Ascending aorta (tissue), 2 donors: ENCODE results near the gene DNAH3. TPM values are rescaled to one million over a fixed set of nuclear protein-coding genes. Genes with fewer than 3 reads are reported as not detected.

ENCODE experiments used
- DNase-seq, 2 donors: peaks; one replicate each; pipeline ENCODE4 v3.0.0-alpha.2; 2019; ENCODE audit warnings: low spot score in 2 of 2
- H3K27ac ChIP-seq, 2 donors: fragments of 200-600 bp; sonication (generic); one replicate each; pipeline ENCODE4 v1.5.1; 2016 to 2017; ENCODE audit warnings: mild to moderate bottlenecking in 1 of 2
- H3K27me3 ChIP-seq: fragments of 200-600 bp; sonication (generic); one replicate; pipeline ENCODE4 v1.5.1; 2017
- H3K36me3 ChIP-seq, 2 donors: fragments of 200-600 bp; sonication (generic); one replicate each; pipeline ENCODE4 v1.5.1; 2016
- H3K4me1 ChIP-seq, 2 donors: fragments of 200-600 bp; sonication (generic); one replicate each; pipeline ENCODE4 v1.5.1; 2016 to 2017; ENCODE audit warnings: mild to moderate bottlenecking in 1 of 2
- H3K4me3 ChIP-seq, 2 donors: fragments of 200-600 bp; sonication (generic); one replicate each; pipeline ENCODE4 v1.5.1; 2016 to 2017; ENCODE audit warnings: mild to moderate bottlenecking in 1 of 2
- H3K9me3 ChIP-seq, 2 donors: fragments of 200-600 bp; sonication (generic); one replicate each; pipeline ENCODE4 v1.5.1; 2016
- intact Hi-C: fragments of 100-400 bp; cut with DNase I; formaldehyde crosslinking; loops from one replicate; pipeline ENCODE4 v1.15.1; 2023
- total RNA-seq: library from RNA; depleted of rRNA; stranded (reverse); fragments of >200 nt; gene quantifications from one replicate; pipeline ENCODE4 v1.1.0, GENCODE V29; 2016
- TF ChIP-seq, protein P1 (sequence below), 3 experiments: fragments of 200-600 bp in 2 of 3; fragments of 450-650 bp in 1 of 3; sonication (generic) in 2 of 3; IDR thresholded peaks; one replicate each; pipeline ENCODE4 v1.5.1; 2016 to 2019; ENCODE audit warnings: antibody characterized with exemption in 3 of 3, mild to moderate bottlenecking in 1 of 3, moderate library complexity in 1 of 3

The DNAH3 gene
- total RNA-seq, 1 donor from 2014 or later: 0.32 TPM

DNA sequence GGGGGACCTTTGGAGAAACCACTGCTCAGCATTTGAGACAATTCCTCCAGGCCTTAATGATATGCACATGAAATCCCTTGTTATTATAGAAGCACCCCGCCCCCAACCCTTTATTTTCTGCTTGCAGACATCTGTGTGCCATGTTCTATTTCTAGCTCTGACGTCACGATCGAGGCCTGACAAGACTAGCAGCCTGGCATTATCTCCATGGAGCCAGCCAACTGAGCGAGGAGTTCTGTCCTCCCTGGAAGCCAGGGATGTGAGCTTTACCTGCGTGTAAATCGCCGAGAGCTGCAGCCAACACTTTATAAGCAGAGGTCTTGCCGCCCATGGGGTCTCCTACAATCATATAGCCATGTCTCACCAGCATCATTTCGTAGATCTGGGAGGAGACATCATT lies 116.9 kb downstream of the DNAH3 start:
- TF ChIP-seq, protein P1, sequence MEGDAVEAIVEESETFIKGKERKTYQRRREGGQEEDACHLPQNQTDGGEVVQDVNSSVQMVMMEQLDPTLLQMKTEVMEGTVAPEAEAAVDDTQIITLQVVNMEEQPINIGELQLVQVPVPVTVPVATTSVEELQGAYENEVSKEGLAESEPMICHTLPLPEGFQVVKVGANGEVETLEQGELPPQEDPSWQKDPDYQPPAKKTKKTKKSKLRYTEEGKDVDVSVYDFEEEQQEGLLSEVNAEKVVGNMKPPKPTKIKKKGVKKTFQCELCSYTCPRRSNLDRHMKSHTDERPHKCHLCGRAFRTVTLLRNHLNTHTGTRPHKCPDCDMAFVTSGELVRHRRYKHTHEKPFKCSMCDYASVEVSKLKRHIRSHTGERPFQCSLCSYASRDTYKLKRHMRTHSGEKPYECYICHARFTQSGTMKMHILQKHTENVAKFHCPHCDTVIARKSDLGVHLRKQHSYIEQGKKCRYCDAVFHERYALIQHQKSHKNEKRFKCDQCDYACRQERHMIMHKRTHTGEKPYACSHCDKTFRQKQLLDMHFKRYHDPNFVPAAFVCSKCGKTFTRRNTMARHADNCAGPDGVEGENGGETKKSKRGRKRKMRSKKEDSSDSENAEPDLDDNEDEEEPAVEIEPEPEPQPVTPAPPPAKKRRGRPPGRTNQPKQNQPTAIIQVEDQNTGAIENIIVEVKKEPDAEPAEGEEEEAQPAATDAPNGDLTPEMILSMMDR (IDR thresholded peaks at IDR 0.05): no peak
- Histone ChIP-seq H3K9me3 (no peaks in the 10 kb centered on the region), H3K27ac (no peak overlapping the region), H3K36me3 (no peaks in the 10 kb centered on the region), H3K4me1 (no peaks in the 10 kb centered on the region), H3K27me3 (no peaks in the 10 kb centered on the region), H3K4me3 (no peak overlapping the region)
- intact Hi-C loops: no loop called here
- DNase-seq: no peak

DNA sequence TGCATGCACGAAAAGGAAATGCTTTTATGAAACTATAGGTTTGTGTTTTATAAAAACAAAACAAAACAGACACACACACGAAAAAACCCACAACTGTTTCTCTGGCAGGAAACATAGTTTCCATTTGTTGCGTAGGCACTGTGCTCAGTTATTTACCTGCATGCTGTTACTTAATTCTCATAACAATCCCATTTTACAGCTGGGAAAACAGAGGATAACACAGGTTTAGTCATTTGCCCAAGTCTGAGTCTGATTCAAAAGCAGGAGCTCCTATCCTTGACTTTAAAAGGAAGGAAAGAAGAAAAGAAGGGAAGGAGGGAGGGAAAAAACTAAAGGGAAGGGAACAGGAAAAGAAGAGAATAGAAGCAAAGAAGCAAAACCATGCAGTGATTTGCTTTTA lies 117.4 kb downstream of the DNAH3 start:
- no peaks in the 10 kb centered on the region for H3K36me3 ChIP-seq
- TF ChIP-seq, protein P1 (IDR thresholded peaks at IDR 0.05): no peak
- no peak for DNase-seq
- no peaks in the 10 kb centered on the region for H3K27me3 ChIP-seq
- H3K4me3 ChIP-seq: no peak overlapping the region
- intact Hi-C loops: no loop called here
- H3K4me1 ChIP-seq: no peaks in the 10 kb centered on the region
- no peak overlapping the region for H3K27ac ChIP-seq
- H3K9me3 ChIP-seq: no peaks in the 10 kb centered on the region

DNA sequence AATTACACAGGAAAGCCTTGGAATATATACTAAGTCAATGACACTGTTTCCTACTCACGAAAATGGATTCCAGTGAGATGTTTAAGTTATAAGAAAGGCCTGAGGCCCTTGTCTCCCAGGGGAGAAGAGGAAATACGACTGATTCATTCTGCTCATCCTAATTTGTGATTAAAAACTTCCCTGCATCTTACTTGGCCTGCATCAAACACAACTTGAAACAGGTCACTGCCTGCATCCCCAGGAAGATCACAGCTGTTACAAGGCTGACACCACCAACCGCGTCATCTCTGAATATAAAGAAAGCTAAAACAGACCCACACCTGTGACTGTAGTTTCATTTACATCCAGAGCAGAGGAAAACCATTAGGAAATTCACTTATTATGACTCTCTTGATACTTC lies 121.9 kb downstream of the DNAH3 start:
- TF ChIP-seq, protein P1 (IDR thresholded peaks at IDR 0.05): no peak
- DNase-seq: no peak
- Histone ChIP-seq H3K4me3 (no peak overlapping the region), H3K27ac (no peak overlapping the region), H3K36me3 (no peaks in the 10 kb centered on the region), H3K27me3 (no peaks in the 10 kb centered on the region), H3K4me1 (no peaks in the 10 kb centered on the region), H3K9me3 (no peaks in the 10 kb centered on the region)
- intact Hi-C loops: no loop called here

DNA sequence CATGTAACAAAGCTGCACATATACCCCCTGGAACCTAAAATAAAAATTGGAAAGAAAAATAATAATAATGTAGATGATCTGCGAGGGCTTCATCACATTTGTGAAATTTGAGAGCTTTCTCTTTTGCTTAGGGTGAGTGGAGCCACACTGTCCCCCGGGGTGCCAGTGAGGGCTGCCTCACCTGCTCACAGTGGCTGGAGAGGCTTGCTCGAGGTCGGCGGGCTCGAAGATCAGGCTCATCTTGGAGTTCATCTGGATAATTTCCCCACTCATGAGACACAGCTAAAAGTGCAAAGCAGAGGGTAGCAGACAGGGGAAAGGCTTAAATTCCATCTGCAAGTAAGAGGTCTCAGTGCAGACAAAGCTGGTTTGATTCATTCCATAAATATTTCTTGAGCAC lies 123.8 kb downstream of the DNAH3 start:
- no peaks in the 10 kb centered on the region for H3K4me1 ChIP-seq
- intact Hi-C loops: no loop called here
- no peak overlapping the region for H3K4me3 ChIP-seq
- no peaks in the 10 kb centered on the region for H3K27me3 ChIP-seq
- H3K9me3 ChIP-seq: no peaks in the 10 kb centered on the region
- no peak for DNase-seq
- no peaks in the 10 kb centered on the region for H3K36me3 ChIP-seq
- no peak overlapping the region for H3K27ac ChIP-seq
- TF ChIP-seq, protein P1 (IDR thresholded peaks at IDR 0.05): no peak

DNA sequence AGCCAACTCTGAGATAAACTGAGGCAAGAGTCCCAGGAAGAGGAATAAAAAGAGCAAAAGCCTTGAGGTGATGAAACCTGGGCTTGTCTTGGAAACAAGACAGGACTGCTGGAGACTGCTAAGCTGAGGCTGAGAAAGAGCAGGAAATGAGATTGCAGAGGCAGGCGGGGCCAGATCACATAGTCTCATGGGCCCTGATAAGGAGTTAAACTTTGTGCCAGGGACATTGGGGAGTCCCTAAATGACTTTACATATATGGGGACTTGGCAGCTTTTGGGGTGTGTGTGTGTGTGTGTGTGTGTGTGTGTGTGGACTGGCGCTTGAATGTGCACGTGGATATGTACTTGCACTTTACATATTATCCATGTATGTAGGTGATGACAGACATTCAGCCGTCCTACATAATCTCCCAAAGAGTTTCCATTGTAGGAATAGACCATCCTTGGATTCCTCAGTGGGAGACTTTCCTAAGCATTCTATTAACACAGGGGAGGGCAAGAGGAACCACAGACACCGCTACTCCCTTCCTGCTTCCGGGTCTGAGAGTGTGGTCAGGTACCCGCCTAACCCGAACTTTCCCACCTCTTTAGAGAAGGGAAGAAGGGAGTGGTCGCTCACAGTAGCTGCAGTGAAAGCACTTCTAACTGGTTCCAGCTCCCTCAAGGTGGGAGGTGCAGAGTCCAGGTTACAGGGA lies 127.0 kb downstream of the DNAH3 start:
- Histone ChIP-seq H3K27ac (no peak overlapping the region), H3K4me1 (no peaks in the 10 kb centered on the region), H3K4me3 (no peak overlapping the region), H3K36me3 (no peaks in the 10 kb centered on the region), H3K9me3 (no peaks in the 10 kb centered on the region), H3K27me3 (no peaks in the 10 kb centered on the region)
- DNase-seq: no peak
- intact Hi-C loops: no loop called here
- TF ChIP-seq, protein P1 (IDR thresholded peaks at IDR 0.05): no peak

DNA sequence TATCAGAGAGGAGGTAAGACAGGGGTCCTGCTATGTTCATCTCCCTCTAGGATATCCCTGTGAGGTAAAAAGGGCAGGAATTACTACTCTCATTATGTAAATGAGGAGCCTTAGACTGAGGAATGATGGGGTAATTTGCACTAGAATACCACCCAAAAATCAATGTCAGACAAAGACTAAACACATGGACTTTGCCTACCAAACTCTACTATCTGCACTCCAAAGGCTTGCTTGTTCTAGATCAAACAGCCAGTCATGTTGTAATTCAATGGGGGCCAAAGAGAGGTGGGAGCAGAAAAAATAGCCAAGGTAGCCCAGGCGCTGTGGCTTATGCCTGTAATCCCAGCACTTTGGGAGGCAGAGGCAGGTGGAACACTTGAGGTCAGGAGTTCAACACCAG lies 129.3 kb downstream of the DNAH3 start:
- DNase-seq: no peak
- Histone ChIP-seq H3K4me3 (no peak overlapping the region), H3K36me3 (no peaks in the 10 kb centered on the region), H3K9me3 (no peaks in the 10 kb centered on the region), H3K4me1 (no peaks in the 10 kb centered on the region), H3K27ac (no peak overlapping the region), H3K27me3 (no peaks in the 10 kb centered on the region)
- TF ChIP-seq, protein P1 (IDR thresholded peaks at IDR 0.05): no peak
- intact Hi-C loops: no loop called here
